GM21825 (cell line): Measurements from ENCODE around the gene ABCC6.
A peak's percentile ranks its signal among the peaks of the same experiment; 100 is the strongest.
"Not testable (repeated sequence)": the region's sequence is repeated elsewhere in the genome, so short reads cannot be mapped to it uniquely, and the experiment has no call there.

Experiments used
- ATAC-seq: cut with Tn5 transposase; IDR thresholded peaks from one replicate; pipeline ENCODE4 v1.9.1; 2021; ENCODE audit warnings: mild to moderate bottlenecking, moderate library complexity; ENCODE audit not compliant: unreplicated experiment

The ABCC6 gene

DNA sequence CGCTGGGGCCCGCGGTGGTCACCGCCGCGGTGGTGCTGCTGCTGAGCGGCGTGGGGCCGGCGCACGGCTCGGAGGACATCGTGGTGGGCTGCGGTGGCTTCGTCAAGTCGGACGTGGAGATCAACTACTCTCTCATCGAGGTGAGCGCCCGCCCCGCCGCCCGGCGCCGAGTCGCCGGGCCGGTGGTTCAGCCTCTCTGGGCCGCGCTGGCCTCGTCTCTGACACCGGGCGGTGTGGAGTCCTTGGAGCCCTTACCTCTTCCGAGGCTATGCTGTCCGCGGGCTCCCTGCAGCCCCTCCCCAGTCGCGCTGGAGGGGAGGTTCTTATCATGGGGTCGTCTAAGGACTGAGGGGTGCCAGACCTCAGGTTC lies 9.4 kb upstream of the ABCC6 start:
- peak; percentile 39 for ATAC-seq

DNA sequence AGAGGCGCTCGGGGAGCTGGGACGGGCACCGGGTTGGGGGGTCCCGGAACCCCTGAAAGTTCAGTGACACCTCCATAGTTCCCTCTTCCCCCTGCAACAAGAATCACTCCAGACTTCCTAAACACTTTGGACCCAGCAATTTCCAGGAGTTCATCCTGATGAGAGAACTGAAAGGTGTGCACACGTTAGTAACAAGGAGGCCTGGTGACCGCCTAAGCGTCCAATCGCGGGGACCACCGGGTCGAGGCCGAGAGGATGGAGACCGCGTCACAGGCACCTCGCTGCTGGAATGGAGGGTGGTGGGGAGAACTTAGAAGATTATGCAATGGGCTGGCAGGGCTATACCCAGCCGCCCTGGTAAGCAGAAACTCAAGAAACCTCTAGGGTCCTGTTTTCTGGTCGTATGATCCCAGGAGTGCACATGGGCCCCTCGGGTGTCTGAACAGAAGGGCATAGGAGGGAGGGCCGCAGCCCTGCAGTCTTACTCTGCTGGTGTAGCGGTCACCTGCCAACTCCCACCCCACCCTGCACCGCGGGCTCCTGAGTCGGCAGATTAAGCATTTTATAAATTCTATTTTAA lies 458 bp upstream of the ABCC6 start:
- ATAC-seq = not testable (repeated sequence)

- not testable (repeated sequence) for ATAC-seq
These were observed 1.9 kb downstream of the ABCC6 start for GRCh38 chr16:16221382-16221781.

GRCh38 chr16:16220449-16220848 lies 2.8 kb downstream of the ABCC6 start:
- ATAC-seq = not testable (repeated sequence)

GRCh38 chr16:16218787-16219186 lies 4.5 kb downstream of the ABCC6 start:
- not testable (repeated sequence) for ATAC-seq

DNA sequence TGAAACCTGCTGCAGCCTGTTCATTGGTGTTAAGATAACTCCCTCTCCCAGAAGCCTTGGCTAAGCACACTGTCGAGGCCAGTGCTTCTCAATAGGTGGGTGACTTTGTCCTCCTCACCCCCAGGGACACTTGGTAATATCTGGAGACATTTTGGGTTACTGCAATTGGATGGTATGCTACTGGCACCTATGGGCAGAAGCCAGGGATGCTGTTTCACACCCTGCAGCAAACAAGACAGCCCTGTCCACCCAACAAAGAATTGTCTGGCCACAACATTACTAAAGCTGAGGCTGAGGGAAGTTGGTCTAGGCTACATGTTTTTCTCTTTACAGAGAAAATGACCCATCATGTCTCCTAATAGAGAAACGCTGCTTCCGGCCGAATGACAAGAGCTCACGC lies 4.9 kb downstream of the ABCC6 start:
- not testable (repeated sequence) for ATAC-seq

DNA sequence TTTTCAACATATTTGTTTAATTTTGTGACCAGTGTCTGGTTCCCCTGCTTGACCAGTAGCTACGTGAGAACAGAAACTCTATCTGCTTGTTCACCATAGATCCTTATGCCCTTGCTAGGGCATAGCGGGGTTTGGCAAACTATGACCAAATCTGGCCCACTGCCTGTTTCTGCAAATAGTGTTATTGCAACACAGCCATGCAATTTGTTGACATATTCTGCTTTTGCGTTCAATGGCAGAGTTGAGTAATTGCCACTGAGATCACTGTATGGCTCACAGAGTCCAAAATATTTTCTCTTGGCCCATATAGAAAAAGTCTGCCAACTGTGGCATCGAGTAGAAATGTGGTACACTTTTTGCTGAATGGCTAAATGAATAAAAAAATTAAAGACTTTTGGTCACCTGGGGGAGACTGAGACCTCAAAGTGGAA lies 9.4 kb downstream of the ABCC6 start:
- not testable (repeated sequence) for ATAC-seq

- ATAC-seq = not testable (repeated sequence)
These were observed 11.9 kb downstream of the ABCC6 start for GRCh38 chr16:16211404-16211803.

- ATAC-seq = not testable (repeated sequence)
These were observed 14.8 kb downstream of the ABCC6 start for GRCh38 chr16:16208461-16208860.

GRCh38 chr16:16207787-16208334 lies 15.4 kb downstream of the ABCC6 start:
- ATAC-seq = not testable (repeated sequence)

DNA sequence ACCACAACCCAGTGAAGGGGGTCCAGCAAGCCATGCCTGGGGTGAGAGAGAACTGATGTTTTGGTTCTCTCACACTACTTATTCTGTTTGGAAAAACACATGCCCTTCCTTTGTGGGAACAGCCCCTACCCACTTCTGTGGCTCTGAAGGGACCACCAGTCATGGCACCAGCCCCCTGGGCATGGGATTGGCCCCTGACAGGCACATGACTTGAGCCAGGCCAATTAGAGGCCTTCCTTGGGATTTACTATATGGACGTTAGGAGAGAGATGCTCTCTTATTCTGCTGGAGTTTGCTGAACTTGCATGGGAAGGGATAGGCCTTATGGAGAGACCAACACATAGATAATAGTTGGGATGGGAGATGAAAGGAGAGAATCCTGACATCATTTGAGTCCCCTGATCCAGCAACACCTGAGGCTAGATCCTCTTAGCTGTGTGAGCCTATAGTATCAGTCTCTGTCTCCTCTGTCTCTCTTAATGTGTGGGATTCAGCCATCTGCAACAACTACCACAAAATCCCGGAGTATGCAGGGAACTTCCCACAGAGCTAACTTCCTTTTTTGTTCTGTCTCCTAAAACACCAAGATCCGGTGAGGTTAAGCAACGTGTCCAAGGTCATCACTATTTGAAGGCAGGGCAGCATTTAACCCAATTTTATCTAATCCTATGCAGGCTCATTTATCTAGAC lies 16.1 kb downstream of the ABCC6 start:
- ATAC-seq = not testable (repeated sequence)

DNA sequence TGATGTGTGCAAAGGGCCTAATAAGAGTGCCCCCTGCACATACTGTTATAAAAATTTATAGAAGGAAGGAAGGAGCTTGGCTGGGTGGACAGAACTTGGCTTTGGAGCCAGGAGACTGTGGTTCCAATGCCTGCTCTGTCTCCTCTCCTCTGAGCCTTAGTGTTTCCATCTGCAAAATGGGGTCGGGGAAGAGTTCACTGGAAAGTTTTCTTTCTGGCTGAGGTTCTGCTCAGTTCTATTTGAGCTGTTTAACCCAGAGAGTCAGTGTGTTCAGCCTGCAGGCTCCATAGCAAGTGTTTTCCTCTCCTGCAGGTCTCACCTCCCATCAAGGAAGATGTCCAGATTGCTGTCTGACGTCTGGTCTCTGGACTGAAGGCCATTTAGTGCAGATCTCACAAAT lies 17.4 kb downstream of the ABCC6 start:
- ATAC-seq = not testable (repeated sequence)

DNA sequence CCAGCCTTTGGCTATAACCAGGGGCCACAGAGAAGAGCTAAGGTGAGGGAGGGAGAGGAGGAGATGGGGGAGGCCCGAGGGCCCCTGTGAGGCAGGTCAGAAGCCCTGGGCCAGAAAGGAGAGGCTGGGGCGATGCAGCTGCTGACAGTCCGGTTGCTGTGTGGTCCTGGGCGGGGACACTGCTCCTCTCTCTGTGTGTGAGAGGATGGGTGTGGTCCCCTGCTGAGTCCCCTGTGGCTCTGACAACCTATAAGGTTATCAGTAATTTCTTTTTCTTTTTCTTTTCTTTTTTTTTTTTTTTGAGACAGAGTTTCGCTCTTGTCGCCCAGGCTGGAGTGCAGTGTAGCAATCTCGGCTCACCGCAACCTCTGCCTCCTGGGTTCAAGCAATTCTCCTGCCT lies 18.7 kb downstream of the ABCC6 start:
- not testable (repeated sequence) for ATAC-seq

DNA sequence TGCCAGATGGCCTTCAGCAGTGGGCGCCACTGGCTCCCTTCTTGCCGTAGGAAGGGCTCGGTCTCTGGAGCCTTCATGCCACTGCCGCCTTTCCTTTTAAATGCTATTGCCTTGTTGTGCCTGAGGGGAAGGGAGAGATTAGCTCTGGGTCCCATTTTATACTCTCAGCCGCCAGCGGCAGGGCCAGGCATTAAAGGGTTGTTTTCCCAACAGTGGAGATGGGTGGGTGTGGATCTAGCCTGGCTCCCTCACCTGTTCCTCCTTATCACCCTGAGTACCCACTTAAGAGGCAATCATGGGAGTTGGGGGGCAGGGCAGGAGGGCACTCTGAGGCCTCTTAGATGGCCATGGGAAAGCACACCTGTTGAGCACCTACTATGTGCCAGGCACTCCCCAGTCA lies 19.8 kb downstream of the ABCC6 start:
- ATAC-seq = not testable (repeated sequence)

GRCh38 chr16:16202400-16203143 lies 20.7 kb downstream of the ABCC6 start:
- not testable (repeated sequence) for ATAC-seq

DNA sequence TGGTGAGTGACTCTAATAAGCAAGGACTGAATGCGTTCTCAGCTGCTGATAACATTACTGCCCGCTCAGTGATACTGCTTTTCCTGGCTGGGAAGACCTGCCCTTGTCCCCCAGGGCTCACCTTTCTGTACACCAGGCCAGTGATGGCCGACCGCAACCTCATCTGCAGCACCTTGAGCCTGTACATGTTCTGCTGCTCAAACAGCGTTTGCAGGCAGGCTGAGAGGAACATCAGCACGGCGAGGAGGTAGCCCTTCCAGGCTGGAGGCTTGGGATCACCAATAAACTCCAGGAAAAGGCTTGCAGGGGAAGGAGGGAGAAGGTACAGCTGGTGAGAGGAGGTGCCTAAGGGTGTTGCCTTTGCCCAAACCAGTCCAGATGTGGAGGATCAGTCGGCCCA lies 21.4 kb downstream of the ABCC6 start:
- ATAC-seq = not testable (repeated sequence)

- ATAC-seq = not testable (repeated sequence)
These were observed 22.9 kb downstream of the ABCC6 start for GRCh38 chr16:16200391-16200790.

DNA sequence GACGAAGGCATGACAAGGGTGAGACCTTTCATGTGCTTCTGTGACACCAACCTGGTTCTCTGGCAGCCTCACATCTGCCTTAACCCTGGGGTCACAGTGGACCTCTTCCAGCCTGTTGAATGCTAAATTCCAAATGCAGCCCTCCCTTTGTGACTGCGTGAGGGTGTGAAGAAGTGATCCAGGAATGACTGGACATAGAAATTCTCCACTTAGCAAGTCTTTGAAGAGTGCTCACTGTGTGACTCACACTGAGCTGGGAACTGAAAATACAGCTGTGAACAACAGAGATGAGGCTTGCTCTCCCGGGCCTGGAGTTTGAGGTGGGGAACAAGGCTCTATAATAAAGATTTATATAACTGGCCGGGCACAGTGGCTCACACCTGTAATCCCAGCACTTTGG lies 23.9 kb downstream of the ABCC6 start:
- ATAC-seq = not testable (repeated sequence)

DNA sequence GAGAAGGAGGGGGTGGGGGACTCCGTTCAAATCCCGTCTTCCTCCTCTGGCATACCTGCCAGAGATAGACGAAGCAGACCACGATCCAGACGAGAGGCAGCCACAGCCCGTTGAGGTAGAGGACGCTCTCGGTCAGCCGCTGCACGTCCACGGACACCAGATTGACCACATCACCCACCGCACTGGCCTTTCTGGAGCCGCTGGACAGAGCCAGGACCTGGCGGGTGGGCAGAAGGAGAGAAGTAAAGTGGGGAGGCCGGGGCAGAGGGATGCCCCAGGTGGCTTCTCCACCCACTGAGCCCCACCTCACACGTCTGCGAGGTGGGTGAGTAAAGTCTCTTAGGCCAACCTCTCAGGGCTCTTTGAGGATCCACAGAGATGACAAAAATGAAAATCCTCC lies 25.3 kb downstream of the ABCC6 start:
- no peak for ATAC-seq

DNA sequence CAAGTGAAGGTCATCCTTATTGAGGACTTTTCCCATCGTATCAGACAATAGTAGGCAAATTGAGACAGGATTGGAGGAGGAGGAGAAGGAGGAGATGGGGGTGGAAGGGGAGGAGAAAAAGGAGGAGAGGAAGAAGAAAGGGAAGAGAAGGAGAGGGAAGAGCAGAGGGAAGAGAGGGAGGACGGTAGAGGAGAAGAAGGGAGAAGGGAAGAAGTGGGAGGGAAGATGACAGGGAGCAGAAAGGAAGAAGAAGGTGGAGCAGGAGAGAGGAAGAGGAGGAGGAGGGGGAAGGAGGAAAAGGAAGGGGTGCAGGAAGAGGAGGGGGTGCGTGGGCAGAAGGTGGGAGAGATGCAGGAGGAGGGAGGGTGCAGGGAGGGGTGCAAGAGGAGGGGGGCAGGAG lies 26.0 kb downstream of the ABCC6 start:
- no peak for ATAC-seq

- no peak for ATAC-seq
These were observed 27.2 kb downstream of the ABCC6 start for GRCh38 chr16:16196099-16196498.
